ENCODE results near the gene DNHD1.

DNHD1 gene

DNA sequence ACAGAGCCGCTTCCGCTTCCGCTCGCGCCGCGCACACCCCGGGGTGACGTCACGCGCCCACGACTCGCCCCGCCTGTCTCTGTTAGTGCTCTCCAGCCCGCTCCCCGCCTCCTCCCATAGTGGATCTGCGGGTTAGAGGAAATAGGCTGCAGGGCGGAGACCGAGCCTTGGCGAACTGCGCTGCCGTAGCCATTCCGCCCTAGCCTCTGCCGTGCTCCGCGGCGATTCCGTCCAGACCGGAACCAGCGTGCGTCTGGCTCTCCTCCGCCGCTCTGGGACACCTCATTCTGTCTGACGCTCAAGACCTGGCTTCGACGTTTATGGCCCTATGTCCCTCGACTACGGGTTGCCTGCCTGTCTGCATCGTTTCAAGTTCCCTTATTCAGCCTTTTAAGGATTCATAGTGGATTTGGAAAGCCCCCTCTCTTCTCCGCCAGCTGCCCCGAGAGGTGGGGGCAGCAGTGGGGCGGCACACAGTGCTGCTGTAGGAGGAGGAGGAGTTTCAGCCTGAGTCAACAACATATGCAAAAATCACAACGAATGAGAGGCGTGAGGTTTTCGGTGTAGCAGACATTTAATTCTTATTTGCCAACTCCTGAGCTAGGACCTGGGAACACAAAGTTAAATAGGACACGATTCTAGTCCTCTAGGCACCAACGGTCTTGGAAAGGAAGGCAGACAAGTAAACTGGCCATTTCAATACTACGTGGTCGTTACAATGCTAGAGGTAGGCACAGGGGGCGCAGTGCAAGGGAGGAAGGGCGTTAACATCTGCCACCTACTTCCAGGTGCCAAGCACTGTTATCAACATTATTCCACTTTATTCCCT lies 115.3 kb downstream of the DNHD1 start, which contains the start of gene TAF10:
TSS of gene TAF10 (minus strand) at position 4 of the 829 bp plus-strand sequence. CDS start 27 bp downstream, outside the sequence.
- peak; percentile 94 for DNase-seq (ENCODE audit: low spot score)

DNA sequence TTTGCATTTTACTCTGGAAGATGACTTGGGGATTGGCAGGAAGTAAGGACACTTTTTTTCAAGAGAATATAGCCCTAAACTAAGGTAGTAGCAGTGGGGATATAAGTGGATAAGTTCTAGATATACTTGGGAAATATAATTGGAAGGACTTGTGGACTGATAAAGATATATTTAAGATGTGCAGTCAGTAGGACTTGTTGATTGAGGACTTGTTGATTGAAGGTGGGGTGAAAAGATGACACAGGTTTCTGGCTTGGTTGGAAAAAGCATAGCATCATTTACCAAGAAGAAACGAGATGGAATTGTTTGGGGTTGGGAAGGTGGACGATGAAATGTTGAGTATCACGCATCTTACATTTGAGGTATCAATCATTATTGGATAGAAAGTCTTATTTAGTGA lies 116.4 kb downstream of the DNHD1 start:
- DNase-seq (ENCODE audit: low spot score): no peak

DNA sequence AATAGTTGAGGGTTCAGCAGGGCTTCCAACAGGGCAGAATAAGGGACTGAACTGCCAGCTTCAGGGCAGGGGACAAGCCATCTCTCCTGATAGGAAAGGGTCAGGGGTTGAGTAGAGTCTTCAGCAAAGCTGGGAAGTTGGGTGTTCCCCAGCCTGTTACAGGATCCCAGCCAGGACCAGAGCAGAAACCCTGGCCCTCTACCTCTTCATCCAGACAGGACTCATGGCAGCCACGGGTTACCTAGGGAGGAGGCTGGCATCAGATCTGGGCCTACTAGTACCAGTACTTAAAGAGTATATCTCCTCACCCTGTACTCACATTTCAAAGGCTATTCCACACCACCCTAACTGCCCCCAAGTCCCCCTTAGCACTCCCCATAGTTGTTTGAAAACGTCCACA lies 117.4 kb downstream of the DNHD1 start:
- no peak for DNase-seq (ENCODE audit: low spot score)

DNA sequence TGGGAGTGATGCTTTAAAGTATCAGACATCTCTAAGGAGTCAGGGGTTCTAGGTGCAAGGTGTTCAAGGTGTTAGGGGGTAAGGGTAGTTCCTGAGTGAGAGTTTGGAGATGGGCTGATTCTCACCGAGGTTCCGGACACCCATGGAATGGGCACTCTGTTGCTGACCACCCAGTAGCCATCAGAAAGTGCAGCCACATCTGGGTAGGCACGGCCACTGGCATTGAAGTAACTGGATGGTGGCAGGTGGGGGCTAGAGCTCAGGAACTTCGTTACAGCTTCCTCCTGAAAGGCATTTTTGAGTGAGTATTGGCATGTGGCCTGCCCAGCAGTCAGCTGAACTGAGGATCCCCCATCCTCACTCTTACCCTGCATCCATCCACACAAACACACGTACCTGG lies 118.0 kb downstream of the DNHD1 start:
- no peak for DNase-seq (ENCODE audit: low spot score)

DNA sequence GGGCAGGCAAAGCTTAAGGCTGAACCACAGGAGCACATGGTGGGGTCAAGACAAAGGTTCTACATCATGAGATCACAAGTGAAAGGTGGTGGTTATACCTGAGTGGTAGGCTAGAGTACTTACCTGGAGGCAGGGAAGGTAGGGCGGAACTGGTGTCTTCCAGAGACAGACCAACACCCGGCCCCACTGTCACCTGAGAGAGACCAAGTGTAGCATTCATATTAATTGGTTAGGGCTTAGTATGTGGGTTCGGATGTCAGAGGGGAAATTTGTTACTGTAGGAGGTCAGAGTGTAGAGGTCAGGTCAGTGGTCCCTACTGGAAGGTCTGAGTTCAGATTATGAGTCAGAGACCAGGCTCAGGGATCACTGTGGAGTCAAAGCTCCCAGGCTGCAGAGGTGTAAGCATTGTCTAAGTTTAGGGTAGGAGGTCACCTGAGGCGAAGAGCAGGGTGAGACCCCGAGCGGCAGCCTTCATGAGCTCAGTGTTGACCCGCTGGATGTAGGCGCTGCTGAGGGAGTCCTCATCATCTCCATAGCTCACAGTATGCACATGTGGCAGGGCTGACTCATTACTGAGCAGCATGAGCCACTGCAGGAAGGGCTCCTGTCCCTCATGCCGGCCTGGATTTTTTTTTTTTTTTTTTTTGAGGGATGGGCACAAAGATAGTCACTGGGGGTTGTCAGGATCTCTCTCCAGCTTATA lies 119.0 kb downstream of the DNHD1 start:
- no peak for DNase-seq (ENCODE audit: low spot score)

DNA sequence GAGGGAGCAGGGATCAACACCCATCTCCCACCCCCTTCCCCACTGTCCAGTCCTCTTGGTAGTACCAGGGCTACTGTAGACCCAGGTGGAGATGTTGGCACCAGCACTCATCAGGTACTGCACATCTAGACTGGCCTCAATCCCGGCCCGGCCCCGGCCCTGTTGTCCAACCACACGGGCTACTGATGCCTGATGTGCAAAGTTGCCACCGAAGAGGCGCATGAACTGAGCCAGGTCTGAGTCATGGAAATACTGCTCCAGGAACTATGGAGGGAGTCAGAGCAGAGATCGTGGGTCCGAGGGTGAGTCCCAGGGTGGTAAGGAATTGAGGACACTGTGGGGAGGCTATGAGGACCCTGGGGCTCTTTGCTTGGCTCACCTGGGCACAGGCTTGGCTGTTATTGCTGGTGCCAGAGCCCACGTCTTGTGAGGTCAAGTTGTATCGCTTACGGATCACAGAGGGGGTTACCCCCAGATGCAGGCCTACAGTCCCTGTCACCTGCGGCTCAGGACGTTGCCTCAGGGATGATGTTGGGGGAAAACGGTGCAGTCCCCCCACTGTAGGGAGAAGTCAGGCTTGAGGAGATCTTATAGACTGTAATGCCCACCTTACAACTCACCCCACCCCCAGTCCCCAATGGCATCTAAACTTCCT lies 119.6 kb downstream of the DNHD1 start:
- DNase-seq (ENCODE audit: low spot score): no peak

DNA sequence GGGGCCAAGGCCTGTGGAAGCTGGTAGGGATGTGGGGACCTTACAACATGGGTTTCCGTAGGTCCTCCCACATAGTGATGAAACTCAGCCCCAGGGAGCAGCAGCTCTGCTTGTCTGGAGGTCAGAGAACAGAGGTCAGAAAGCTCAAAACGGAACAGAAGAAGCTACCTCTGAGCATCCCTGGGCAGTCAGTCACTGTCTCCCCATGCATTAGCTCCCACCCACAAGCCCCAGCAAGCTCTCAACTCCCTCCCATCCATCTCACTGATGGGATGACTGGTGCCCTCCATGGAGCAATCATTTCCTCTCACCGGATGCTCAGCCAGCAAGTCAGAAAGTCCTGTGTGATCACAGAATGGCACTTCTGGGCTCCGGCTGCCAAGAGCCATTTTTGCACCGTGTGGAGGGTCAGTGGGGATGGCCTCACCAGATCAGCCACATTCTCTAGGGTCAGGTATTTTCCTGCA lies 120.3 kb downstream of the DNHD1 start:
- DNase-seq (ENCODE audit: low spot score): no peak

DNA sequence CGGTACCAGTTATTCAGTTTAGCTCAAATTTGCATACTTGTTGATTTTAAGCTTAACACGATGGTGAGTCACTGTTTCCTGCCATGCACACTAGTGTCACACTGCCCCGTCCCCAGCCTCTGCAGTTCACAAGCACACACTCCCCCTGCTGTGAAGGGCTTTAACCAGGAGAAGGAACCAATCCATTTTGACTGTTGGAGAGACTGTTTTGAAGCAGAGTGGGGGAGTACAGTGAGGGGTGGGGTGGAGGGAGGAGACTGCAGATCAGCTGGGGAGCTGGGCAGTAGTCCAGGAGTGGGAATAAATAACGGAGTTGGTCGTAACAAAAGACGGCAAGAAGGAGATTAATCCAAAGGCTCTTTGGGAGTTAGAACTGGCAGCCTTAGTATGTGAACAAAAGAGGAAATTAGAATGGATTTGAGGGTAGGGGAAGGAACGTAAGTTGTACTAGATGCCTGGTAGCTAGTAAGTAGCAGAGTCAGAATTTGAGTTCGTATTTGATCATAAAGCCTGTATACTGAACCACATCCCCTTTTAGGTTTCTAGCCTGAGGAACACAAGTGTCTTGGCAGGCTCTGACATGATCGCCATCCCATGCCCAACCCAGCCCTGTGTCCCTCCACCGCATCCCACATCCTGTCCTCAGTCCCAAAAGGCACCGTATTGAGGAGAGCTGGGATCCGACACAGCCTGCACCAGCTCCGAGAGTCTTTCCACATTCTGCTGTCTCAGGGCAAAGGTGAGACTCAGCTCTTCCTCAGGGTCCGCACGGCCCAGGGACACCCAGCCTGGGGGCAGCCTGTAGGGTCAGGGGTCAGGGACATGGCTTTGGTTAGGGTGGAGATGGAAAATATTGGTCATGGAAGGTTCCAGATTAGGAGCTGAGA lies 121.3 kb downstream of the DNHD1 start:
- peak; percentile 85 for DNase-seq (ENCODE audit: low spot score)

DNA sequence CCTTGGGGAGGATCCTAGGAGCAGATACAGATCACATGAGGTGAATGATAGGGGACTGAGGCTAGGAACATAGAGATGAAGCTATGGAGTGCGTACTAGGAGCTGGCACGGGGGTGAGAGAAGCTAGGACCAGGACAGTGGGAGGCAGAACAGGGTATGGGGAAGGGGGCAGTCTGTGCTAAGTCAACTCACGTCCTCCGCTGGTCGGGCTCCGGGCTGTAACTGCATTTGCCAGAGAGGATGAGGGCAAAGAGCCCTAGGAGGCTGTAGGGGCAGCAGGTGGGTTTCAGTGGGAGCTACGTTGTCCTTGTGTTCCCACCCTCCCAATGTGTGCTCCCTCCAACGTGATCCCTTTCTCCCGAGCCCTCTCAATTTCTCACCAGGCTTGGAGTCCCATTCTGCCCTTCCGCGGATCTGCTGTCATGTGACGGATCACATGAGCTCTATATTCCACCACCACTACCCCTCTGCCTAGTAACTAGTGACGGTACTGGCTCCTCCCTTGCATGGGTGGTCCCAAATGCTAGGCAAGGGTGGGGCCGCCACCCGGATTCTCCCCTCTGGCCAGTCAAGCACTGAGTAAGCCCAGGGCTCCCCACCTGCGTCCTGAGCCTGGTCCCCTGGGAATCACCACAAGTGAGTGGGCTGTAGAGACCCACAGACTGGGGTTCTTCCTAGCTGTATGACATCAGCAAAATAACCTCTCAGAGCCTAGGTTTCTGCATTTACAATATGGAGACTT lies 122.1 kb downstream of the DNHD1 start, which contains the start of gene TPP1:
TSS of gene TPP1 (minus strand) at position 419 of the 742 bp plus-strand sequence. CDS start at position 397, 22 bp downstream.
- DNase-seq (ENCODE audit: low spot score): peak; percentile 97

DNA sequence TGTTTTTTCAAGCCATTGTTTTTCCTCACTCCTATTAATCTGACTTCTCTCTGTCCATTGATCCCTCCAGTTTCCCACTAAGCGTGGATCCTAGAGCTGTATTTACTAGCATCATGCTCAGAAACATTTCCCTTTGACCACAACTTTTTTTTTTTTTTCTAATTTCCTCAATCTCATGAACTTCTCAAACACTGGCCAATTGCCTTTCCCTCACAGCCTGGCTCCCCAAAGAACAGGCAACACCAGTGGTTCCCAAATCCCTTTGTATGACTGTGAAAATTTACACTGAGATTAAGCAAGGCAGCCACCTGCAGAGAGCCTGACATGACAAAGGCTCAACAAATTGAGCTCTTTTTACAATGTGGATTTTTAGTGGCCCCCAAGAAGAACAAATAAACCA lies 123.6 kb downstream of the DNHD1 start:
- no peak for DNase-seq (ENCODE audit: low spot score)
